NOMO-1 treated with dmso at 0.1 percent for 144 hours (cell line): ENCODE data around the gene ZMYND8.

ENCODE experiments used
- DNase-seq: peaks from one replicate; lab custom pipeline; 2025; ENCODE audit not compliant: unreplicated experiment; lab: John Stamatoyannopoulos, UW

Gene ZMYND8

DNA sequence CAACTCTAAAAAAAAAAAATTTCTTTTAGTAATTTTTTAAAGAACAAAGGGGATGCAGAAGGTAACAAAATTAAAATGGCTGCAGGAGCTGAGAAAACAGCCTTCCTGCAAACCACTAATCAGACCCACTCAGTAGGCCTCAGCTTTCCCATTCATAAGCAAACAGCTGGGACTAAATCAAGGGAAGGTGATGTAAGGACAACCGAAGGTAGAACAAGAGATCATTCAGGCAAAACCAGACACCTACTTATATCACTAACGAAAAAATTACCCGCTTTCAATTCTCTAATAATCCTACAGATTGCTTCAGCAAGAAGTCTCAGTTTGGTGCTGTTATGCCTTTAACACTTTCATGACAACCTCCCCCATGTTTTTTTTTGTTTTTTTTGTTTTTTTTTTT, 124.0 kb downstream of the ZMYND8 start:
- DNase-seq, result no peak

DNA sequence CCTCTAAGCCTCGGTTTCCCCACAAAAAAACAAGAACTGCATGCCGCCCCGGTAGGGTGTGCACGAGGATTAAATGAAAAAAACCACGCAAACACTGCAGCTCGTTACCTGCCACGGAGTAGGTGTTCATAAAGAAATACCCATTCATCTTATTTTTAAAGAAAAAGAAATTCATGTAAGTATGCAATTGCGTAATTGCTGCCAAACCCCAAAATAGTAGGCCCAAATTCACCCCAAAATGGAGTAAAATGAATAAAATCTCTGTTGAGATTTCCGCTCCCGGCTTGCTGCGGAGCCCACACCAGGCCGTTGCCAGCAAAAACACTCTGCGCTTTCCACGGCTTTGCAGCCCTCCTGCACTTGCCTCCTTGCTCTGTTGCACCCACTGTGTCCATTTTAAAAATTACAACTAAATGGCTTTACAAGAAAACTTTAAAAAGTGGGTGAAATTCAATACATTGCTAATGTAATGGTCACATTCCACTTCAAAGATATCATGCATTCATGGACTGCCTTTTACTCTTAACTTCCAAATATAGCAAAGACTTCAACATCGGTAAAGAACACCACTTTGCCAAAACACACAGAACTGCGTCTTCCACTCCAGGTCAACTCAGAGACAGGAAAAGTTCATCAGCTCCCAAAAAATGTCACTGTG, 125.0 kb downstream of the ZMYND8 start:
- DNase-seq, result no peak

- DNase-seq, result no peak
Measured at GRCh38 chr20:47230811-47231256, 125.7 kb downstream of the ZMYND8 start.

DNA sequence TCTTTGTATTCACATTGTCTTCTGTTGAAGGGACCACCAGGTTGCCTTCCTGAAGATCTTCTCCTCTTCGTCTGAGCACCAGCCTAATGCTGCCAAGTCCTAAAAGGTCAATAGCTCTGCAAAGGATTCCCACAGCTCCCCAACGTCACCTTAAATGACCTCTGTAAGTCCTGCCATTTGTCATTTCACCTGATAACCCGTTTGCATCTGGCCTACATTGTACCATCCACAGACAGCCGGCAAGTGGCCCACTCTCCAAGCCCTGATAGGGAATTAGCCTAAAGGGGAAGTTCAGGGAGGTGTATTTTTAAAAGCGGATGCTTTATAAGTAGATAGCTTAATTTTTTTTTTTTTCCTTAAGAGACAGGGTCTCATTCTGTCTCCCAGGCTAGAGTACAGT, 127.8 kb downstream of the ZMYND8 start:
- DNase-seq, result no peak

- DNase-seq, result no peak
Measured at GRCh38 chr20:47227576-47227975, 128.9 kb downstream of the ZMYND8 start.

DNA sequence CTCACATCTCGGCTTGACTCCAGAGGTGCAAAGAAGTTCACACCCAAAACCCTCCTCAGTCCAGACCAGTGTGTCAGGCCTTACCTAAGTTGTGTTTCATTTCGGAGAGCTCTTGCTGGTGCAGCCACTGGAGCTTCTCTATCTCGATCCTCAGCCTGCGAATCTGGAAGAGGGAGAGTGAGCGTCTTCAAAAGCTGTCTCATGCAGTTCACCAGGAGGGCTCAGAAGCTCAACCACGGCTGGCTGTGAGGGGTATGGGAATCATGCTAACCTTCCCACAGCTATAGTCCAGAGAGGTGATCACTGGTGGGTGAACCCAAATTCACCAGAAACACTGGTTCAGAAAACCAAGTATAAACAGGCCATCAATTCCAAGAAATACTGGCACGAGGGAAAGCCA, 129.4 kb downstream of the ZMYND8 start:
- DNase-seq, result no peak

- DNase-seq, result no peak
Measured at GRCh38 chr20:47225458-47225857, 131.0 kb downstream of the ZMYND8 start.

- no peak for DNase-seq
Measured at GRCh38 chr20:47224857-47225256, 131.6 kb downstream of the ZMYND8 start.

- DNase-seq, result no peak
Measured at GRCh38 chr20:47224300-47224791, 132.2 kb downstream of the ZMYND8 start.

GRCh38 chr20:47223896-47224295, 132.6 kb downstream of the ZMYND8 start:
- DNase-seq, result no peak

DNA sequence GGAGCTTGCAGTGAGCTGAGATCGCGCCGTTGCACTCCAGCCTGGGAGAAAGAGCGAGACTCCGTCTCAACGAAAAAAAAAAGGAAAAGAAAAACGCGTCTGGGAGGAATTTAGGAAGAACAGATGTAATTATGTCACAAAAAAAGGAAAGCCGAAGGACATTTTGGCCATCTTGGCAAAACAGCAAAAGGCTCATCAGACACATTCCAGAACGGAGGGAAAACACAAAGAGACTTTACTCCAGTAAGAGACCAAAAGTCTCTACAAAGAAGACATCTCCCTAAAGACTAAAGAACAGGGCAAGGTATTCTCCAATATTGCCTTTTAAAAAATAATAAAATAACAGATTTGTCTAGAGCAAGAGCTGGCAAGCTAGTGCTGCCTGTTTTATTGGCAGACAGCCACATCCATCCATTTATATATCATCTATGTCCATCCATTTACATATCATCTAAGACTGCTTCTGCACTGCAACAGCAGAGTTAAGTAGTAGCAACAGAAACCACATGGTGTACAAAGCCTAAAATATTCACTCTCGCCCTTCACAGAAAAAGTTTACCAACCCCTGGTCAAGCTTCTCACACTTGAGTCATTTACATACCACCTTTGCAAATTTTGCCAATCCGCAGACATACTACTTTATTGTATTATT, 133.9 kb downstream of the ZMYND8 start:
- no peak for DNase-seq

DNA sequence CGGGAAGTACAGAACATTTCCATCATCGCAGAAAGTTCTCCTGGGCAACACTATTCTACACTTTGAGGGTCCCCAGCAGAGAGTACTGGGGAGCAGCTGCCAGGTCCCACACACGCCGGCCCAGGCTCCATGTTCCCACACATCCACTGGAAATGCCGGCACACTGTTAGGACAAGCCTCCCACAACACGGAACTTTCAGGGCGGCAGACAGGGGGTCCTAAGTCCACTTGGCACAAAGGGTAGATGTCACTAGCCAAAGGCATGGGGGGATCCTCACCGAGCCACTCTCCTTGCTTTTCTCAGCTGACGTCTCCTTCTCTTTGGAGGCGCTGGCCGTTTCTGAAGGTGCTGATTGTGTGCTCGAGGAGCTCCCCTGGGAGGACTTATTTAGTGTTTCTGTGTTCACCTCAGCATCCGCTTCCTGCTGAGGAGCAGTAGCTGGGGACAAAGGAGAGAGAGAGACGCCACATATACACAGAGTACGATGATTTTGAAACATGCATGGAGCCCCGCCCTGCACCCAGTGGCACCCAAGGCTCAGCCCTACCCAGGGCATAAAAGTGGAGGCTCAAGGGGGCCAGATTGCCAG, 135.4 kb downstream of the ZMYND8 start:
- no peak for DNase-seq

GRCh38 chr20:47220161-47220582, 136.3 kb downstream of the ZMYND8 start:
- DNase-seq, result no peak

DNA sequence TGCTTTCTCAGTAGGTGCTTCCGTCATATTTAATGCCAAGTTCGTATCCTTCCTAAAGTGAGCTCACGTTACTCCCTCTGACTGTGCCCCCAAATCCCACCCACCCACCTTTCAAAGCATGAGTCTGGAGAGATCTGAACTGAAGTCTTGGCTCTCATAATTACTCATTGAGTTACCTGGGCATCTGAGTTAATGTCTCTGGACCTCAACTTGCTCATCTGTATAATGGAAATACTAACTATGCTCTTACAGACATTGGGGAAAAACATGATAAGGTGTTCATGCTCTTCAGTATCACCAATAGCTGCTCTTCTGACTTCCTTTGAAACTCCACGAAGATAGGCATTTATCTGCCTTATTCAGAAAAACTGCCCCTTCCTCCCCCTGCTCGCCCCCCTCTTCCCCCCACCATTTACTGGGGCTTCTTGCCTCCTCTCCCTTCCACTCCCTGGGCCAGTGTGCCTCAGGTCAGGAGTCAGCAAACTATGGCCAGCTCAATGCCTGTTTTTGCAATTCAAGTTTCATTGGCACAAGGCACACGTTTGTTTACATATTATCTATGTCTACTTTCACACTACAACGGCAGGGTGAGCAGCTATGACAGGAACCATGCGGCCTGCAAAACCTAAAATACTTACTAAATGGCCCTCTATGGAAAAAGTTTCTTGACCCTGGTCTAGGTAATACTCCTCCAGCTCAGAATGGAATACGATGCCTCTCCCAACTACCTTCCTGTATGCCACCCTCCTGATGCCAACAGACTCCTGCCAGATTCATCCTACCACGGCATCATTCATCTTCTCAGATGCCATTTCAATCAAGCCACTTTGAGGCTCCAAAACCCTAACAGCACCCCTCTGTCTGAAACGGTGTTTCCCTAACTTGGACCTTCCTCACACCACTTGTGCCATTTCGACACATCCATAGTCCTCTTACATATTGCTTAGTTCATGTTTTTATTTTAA, 138.7 kb downstream of the ZMYND8 start:
- no peak for DNase-seq

GRCh38 chr20:47216819-47217410, 139.6 kb downstream of the ZMYND8 start:
- DNase-seq, result no peak

DNA sequence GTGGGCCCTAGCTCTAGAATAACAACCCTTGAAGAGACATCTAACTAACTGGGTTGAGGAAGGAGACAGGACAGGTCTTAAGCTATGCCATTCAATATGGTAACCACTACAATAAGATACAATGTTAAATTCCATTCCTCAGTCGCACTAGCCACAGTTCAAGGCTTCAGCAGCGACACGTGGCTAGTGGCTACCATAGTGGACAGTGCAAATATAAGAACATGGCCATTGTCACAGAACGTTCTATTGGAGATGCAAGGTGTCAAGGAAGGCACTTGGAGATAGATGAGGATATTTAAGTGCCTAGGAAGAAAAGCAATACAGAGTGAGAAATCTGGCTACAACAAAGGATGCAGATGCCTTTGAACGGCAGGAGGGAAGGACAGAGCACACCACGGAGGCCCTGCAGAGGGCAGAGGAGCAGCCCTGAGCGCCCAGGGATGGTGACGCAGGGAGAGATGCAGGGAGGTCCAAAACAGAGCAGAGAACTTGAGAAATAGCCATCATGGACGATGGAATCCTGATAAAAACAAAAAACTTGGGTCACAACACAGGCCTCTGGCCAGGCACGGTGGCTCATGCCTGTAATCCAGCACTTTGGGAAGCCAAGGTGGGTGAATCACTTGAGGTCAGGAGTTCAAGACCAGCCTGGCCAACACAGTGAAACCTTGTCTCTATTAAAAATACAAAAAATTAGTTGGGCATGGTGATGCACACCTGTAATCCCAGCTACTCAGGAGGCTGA, 140.7 kb downstream of the ZMYND8 start:
- no peak for DNase-seq

DNA sequence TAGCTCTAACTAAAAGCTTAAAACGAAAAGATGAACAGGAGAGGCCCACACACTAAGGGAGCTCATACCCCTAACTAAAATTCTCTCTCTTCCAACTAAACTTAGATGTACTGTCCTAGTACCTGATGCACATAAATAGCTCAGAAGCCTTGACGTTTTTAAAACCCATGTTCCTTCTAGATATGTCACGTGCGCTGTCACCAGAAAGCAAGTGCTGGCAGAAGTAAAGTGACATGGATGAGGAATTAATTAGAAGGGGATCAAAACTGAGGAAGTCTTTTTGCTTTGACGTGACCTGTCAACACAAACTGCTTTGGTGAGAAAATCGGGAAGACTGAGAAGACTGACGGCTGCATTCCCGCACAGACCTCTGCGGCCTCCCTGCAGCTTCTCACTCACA, 142.5 kb downstream of the ZMYND8 start:
- no peak for DNase-seq

GRCh38 chr20:47212606-47213207, 143.8 kb downstream of the ZMYND8 start:
- no peak for DNase-seq

DNA sequence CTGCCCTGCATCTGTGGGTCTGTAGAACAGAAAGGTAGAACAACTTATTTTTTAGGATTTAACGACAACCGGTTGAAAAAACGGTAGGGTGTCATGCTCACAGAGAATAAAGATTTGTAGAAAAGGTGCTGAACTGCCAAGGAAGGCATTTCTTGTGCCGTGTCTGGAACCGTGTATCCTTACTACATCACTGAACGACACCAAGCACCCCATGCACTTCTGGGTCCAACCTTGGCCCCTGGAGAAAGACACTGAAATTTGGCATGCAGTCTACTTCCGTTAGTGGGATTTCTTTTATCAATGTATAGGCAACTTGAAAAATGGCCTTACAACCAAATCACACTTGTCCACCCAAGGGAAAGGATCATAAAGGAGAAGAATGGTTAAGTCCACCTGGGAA, 145.5 kb downstream of the ZMYND8 start:
- no peak for DNase-seq

GRCh38 chr20:47210470-47210869, 146.0 kb downstream of the ZMYND8 start:
- DNase-seq, result no peak
